Fibroblast of skin of left biceps (primary cell): ENCODE measurements around the gene ZP2.
"Not testable (repeated sequence)": the region's sequence is repeated elsewhere in the genome, so short reads cannot be mapped to it uniquely, and the experiment has no call there.

Source experiments
- DNase-seq, 2 experiments: peaks; one replicate each; pipeline ENCODE4 v3.0.0-alpha.2; 2013; ENCODE audit warnings: low read depth in 2 of 2

Gene ZP2

DNA sequence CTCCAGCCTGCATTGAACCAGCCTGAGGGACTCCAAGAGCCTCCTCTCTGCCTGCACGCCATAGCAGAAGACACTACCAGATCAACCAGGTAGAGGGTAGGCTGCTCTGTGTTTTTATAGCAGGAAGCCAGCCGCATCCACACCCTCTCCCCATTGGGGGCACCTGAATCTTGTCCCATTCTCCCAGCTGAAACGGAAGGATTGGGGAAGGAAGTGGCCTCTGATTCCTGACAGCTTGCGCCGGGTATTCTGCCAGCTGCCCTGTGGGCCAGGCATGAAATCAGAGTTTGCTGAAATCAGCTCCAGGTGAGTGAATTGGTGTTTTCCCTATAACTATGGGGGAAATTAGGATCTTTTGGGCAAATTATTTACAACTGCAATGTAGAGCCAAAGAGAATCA is at the start of gene ZP2:
Gene ZP2 (minus strand): TSS at position 89 of the 400 bp plus-strand sequence. CDS start 27 bp downstream, at position 62.
- DNase-seq = no peak

DNA sequence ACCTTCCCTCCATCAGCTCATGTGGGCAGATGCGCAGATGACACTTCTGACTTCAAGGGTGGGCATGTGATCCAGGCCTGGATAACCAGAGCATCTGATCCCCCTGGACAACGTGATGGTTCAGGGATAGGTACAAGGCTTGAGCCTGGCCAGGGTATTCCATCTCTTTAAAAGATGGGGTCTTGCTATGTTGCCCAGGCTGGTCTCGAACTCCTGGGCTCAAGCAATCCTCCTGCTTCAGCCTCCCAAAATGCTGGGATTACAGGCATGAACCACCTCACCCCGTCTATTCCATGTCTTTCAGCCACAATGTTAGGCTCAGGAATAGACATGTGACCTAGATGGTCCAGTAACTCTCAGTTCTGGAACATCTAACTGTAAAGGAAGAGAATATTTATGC is 45.9 kb upstream of the ZP2 start:
- DNase-seq = no peak

DNA sequence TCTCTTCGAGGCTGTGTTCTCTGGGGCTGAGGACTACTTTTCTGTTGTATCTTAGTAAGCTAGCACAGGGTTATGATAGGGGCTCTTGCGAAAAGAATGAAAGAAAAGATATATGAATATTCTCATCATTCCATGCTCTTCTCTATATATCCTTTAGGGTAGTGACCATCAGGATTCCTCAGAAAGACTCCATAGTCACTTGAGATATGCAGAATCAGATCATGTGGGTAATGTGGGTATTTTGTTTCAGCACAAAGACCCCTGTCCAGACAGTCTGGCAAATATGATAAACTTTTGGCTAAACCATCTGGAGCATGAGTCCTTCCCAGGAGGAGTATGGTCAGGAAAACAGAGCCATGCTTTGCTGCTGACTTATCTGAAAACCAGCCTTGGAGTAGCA is 45.3 kb upstream of the ZP2 start:
- no peak for DNase-seq

DNA sequence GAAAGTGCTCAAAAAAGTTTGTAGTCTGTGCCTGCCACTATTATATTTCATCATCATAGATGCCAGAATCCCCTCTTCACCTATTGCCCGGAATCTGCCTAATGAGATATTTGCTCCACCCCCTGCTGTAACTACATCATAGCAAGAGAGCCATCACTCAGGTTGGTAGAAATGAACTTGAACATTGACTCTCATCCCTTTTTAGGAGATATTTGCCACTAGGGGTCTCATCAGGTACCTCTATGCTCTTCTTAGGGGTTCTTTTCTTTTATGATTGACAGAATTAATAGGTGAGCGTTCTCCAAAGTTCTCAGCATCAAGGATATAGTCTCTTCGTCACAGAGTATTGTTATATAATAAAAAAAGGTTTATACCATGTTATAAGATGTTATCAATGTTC is 42.1 kb upstream of the ZP2 start:
- DNase-seq = no peak

DNA sequence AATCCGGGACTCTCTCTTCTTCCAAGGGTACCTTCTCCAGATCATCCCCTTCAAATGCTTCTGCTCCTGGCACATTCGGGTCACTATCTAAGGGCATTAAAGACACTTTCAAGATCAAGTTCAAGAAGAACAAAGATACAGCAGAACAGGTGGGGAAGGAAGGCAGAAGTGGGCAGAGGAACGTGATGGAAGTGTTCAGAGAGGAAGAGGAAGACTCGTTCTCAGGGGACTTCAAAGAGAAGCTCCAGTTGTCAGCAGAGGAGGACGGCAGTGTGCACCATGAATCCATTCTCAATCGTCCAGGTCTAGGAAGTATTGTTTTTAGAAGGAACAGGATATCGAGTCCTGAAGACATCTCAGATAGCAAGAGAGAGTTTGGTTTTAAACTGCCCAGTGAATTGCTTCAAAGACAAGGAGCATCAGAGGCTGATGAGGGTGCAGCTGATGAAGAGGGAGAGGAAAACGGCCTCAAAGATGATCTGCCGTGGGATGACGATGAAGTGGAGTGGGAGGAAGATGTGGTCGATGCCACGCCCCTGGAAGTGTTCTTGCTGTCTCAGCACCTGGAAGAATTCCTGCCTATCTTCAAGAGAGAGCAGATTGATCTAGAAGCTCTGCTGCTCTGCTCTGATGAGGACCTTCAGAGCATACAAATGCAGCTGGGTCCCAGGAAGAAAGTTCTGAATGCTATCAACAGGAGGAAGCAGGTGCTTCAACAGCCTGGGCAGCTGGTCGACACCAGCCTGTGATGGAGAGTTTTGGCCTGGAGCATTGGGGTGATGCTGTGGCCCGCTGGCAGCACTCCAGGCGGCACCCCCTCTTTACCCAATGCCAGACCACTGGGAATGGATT is 38.9 kb upstream of the ZP2 start:
- DNase-seq = no peak

DNA sequence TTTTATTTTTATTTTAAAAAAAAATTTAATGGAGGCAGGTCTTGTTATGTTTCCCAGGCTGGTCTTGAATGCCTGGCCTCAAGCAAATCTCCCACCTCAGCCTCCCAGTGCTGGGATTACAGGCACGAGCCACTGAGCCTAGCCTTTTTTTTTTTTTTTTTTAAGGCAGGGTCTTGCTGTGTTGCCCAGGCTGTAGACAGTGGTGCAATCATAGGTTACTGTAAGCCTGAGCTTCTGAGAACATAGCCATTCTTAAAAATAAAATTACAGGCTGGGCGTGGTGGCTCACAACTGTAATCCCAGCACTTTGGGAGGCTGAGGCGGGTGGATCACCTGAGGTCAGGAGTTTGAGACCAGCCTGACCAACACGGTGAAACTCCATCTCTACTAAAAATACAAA is 36.8 kb upstream of the ZP2 start:
- DNase-seq = not testable (repeated sequence)

DNA sequence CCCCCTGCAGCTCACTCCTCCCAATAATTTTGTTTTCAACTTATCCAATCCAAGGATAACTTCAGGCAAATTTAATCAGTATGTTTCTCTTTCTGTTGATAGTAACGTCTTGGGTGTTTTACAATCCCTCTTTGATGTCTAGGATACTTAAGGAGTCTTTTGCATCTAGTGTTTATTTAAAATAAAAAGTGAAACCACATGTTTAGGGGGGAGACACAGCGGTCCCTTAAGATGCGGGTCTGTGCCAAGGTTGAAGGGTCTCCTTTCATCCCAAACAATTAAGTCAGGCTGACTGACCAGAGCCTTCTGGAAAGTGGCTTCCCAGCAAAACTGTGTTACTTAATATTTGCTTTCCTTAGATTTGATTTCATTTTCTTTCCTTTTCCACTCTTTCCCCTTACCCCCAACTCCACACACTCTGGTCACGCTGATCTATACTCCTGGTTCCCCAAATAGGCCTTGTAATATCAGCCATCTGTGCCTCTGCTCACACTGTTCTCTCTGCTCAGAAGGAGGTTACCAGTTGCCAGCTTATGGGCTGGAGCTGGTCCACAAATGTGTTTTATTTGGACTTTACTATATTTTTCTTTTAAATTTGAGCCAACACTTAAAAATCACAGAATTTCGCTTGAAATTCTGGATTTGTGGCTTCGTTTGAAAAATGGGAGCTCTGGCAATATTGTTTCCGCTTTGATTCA is 33.3 kb upstream of the ZP2 start:
- no peak for DNase-seq

DNA sequence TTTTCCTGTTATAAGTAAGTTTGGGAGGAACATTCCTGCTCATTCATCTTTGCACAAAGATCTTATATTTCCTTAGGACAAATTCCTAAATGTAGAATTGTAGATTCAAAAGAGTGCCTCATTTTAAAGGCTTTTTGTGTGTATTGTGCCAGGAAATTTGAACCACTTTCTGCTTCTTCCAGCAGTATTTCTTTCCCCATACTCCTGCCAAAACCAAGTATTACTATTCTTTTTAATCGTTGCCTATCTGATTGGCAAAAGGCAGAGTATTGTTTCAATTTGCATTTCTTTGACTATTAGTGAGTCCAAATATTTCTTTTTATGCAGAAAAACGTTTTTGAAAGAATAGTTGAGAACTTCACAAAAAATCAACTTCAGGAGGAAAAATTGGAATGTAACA is 31.4 kb upstream of the ZP2 start:
- no peak for DNase-seq

DNA sequence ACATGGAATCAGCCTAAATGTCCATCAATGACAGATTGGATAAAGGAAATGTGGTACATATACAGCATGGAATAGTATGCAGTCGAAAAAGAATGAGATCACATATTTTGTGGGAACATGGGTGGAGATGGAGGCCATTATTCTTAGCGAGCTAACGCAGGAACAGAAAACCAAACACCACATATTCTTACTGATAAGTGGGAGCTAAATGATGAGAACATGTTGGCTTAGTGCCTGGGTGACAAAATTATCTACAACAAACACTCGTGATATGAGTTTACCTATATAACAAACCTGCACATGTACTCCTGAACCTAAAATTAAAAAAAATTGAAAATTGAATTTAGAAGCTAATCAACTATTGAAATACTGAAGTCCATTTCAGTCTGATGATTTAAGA is 28.3 kb upstream of the ZP2 start:
- no peak for DNase-seq

DNA sequence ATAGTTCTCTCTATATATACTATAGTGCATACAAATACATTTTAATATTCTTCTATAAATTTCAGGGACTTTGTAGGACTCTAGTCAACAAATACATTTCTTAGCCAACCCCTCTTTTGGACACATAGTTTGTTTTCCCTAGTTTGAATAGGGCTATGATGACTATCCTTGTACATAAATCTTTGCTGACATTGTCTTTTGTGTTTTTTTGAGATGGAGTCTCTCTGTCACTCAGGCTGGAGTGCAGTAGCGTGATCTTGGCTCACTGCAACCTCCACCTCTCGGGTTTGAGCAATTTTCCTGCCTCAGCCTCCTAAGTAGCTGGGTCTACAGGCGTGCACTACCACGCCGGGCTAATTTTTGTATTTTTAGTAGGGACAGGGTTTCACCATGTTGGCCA is 25.5 kb upstream of the ZP2 start:
- no peak for DNase-seq

DNA sequence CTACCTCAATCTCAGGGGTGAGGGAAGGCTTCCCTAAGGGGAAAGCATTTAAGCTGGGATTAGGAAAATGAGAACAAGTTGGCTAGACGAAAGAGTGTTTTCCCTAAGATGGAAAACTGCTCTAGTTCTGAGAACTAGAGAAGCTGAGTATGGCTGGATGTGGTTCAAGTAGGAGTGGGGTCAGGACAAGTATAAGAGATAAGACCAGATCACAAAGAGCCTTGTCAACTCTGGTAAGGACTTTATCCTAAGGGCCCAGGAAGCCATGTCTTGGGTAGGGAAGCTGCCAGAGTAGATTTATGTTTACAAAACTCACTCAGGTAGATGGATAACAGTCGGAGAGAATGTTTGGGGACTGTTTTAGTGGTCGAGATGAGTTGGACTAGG is 23.8 kb upstream of the ZP2 start:
- no peak for DNase-seq

DNA sequence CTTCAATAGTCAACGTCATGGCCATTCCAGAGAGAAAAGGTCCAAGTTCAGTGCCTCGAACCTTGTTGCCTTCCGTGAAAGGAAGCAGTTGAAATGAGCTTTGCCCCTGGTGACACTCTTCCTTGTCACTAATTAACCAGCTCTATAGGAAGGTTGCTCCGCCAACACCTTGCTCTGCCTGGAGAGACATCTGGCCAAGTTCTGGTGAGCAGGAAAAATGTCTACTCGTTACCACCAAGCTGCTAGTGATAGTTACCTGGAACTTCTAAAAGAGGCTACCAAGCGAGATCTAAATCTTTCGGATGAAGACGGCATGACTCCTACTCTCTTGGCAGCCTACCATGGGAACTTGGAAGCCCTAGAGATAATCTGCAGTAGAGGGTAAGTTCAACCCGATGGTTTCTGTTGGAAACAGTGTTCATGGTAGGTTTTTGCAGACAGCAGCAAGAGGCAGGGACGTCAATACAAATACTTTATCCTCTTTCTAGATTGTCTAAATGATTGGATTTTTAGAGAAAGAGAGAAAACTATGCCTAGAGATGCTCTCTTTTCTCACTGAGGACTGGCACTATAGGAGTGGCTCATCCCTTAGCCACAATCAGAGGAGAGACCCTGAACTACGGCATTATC is 22.3 kb upstream of the ZP2 start, which contains the start of gene ANKS4B:
Gene ANKS4B (plus strand): TSS at position 179 of the 630 bp plus-strand sequence. CDS start 39 bp downstream, at position 218.
- DNase-seq = no peak

DNA sequence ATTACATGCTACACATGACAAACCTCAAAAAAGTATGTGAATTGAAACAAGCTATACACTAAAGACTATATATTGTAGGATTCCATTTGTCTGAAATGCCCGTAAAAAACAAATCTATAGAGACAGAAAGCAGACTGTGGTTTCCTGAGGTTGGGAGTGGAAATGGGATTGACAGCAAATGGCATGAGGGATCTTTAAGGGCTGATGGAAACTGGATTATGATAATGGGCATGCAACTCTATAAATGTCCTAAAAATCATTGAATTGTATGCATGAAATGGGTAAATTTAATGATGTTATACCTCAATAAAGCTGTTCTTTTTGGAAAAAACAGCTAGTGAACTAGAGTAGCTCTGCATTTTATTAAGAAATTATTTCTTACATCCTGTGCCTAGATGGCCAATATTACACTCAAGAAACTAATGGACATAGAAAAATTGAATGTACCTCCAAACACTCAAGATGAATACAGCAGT is 21.7 kb upstream of the ZP2 start:
- no peak for DNase-seq

DNA sequence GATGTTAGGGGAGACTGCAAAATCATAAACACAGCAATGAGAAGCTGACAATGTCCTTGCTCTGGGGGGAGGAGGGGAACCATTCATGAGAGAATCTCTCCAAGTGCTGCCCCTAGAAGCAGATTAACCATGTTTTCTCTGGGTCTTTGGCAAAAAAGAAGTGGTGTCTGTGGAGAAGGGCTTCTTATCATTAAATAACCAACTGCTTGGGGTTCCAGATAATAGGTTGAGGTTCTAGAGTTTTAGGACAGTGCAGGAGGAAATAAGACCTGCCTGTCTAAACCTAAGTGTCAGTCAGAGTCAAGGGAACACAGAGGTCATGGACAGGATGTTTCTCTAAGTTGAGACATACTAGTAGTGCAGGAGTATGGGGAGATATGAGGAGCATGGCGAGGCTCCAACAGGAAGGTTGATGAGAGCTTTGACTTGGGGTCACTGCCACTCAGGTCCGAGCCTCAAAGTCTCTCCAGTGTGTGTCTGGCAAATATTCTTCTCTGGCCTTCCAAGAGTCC is 17.0 kb upstream of the ZP2 start:
- no peak for DNase-seq

DNA sequence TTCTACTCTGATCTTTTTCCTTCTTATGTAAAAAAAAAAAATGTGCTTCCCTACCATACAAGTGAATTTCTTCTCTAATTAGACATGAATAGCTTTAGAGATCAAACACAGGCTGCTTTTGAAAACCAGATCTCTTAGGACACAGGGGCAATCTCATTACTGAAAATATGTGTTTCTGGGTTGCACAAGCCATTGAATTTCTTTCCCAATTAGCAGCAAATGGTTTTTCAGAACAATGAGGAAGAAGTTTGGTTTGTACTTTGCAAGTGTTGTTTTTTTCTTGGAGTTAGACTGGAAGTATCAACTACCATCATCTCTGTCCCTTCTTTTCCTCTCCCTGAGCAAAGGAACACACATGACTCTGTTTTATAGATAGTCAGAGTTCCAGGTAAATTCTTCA is 16.5 kb upstream of the ZP2 start:
- DNase-seq = no peak

DNA sequence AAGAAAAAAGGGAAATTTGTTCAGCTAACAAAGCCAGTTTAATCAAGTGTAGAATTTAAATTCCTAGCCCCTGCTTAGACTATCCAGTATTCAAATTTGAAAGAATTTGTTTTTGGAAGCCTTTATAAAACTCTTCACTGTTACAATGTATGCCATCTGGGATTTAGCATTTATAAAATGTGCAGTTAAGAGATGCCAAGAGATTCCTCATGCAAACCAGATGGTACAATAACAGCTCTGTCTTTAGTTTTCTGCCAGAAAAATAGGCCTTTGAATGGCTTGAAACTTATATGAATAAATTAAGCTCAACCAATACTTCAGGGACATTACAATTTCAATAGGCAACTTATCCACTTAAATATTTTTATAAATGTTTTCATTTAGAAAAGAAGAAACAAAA is 15.4 kb upstream of the ZP2 start:
- DNase-seq = no peak

DNA sequence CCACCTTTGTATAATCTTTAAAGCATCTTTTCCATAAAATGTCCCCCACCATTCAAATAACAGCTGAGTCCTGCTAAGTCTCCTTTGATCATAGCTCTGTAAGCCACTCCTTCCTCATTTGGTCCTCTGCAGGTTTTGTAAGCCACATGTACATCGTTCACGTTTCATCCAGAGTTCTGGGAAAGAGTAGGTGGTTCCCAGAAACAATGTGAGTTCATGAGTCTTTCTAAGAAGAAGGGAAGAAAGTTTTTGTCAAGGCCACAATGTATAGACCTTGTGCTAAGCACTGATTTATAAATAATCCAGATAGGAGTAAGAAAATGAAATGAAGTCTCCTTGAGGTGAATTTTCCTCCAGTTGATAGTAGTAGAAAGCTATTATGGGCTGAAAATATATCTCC is 13.4 kb upstream of the ZP2 start:
- DNase-seq = no peak

DNA sequence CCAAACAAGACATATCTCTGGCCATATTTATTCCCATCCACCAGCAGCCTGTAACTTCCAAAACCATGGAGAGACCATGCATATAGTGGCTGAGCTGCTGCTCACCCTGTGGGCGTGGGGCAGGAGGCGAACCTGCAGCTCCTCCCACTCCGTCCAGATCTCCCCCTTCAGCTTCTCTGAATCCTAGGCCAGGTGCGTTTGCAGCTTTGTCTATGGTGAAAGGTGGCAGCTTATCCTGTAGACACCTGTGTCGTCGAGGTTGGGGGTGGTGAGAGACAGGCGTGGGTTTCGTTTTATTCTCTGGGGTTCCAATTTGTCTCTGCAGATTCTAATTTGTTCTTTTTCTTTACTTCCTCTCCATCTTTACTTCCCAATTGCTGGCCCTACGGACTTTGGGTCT is 12.4 kb upstream of the ZP2 start:
- DNase-seq = no peak

DNA sequence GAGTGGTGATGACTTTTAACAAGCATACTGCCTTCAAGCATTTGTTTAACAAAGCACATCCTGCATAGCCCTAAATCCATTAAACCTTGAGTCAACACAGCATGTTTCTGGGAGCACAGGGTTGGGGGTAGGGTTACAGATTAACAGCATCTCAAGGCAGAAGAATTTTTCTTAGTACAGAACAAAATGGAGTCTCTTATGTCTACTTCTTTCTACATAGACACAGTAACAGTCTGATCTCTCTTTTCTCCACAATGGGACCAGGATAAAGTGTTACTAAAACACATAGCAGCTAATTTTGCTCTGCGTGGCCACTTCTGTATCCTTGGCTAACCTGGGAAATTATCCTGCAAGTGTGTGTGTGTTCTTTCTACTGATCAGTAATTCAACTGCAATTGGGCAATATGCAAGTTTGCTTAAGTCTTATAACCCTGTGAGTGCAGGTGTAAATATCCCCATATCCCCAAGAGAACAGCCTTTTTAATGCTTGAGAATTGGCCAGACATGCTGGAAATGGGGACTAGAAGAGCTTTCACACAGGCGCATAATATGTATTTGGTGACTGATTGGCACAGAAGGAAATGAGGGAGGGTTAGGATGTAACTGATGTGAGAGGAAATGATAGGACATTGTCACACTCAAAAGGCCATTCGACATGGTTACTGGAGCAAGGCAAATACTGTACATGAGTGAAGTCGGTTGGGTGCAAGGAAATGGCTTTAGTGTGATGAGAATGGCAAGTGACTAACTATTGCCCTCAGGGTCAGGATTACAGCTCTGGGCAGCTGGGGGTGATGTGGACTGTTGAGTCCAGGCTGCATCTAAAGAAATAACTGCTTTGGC is 11.3 kb upstream of the ZP2 start:
- no peak for DNase-seq

DNA sequence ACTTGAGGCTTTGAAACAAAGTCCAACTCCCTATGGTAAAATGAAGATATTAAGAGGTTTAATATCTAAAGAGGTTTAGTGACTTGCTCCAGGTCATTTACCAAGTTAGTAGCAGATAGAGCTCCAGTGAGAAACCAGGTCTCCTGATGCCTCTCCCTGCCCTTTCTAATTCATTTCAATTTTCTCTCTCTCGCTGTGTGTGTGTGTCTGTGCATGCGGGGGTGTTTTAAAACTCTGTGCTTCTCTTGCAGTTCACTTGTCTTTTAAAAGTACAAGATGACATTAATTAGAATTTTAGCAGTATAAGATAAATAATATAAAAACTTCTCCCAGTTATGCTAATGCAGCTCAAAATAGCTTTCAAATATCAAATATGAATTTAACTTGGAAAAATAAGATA is 8.2 kb upstream of the ZP2 start:
- DNase-seq = no peak

DNA sequence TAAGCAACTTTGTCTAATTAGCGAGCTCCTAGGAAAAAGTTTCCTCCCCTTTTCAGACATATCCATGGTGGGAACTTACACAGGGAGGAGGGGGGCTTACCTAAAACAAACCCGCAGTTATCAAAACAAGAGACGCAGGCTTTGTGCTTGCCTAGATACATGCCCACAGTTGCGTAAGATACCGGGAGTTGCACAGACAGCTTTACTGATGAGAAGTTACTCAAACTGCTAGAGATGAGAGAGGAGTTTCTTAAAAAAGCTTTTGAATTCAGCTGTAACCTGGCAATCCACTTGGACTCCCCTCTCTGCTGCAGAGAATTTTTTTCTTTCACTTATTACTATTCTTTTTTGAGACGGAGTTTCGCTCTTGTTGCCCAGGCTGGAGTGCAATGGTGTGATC is 6.8 kb upstream of the ZP2 start:
- DNase-seq = no peak

DNA sequence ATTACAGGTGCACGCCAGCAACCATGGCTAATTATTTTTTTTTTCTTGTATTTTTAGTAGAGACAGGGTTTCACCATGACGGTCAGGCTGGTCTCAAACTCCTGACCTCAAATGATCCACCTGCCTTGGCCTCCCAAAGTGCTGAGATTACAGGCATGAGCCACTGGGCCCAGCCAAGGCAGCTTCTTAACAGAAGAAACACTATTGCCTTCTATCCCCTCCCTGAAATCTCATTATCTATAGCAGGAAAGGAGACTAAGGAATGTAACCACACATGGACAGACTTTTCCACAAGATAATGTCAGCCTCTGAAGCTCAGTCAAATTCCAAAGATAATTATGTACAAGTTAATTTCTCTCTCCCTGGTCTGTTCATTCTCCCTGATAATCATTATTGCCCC is 5.7 kb upstream of the ZP2 start:
- DNase-seq = no peak
